ENCODE data around the gene SLC6A17.

Gene SLC6A17

DNA sequence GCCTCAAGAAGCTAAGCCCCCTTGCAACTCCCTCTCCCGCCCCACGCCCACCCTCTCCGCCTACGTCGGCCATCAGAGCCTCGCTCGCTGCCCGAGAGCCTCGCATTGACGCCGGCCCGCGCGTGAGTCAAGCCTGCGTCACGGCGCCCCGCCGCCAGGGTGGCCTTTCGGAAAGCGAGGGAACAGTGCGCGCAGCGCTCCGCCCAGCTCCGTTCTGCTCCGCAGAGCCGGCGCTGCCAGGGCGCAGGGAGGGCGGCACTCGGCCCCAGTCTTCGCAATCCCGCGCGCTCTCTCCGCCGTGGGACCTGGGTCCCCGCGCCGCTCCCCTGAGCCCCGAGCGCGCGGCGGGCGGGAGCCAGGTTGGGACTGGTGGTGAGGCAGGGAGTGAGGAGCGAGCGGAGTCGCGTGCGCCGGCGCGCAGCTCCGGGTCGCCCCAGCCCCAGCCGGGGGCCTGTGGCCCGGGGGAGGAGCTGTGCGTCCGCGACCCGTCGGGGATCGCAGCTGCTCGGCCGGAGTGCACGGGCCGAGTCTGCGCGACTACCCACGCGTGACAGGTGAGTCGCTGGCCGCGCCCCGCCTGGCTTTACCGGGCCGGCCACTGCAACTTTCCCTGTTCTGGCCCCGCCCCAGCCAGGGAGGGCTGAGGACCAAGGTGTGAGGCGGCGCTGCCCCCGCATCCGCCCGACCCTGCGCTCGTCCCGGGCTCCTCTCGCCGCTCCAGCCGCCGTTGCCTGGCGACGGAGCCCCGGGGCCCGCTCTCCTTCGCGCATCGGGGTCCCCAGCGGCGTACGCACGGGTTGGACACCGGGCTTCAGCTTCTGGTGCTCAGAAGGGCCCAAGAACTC, at the start of gene SLC6A17:
Gene SLC6A17, plus strand, starts transcription at position 165 of the 845 bp plus-strand sequence. CDS start 16,436 bp downstream, outside the sequence.
- no peak for DNase-seq (ENCODE audit: low read depth, low spot score)
- TF ChIP-seq FOXP2 (optimal IDR thresholded peaks at IDR 0.05; ENCODE audit: control extremely low read depth, extremely low read length, insufficient read depth) (no peak), EZH2 (IDR thresholded peaks at IDR 0.05) (no peak), POLR2AphosphoS5 (IDR thresholded peaks at IDR 0.05; ENCODE audit: borderline replicate concordance, low read depth, low read length) (no peak)
- Histone ChIP-seq H3K27ac (no peak within 1 kb of the TSS), H3K36me3 (ENCODE audit: insufficient read depth, low read length) (no peaks in the 10 kb centered on the region), H3K9ac (ENCODE audit: insufficient read length) (no peak within 1 kb of the TSS), H3K9me3 (ENCODE audit: low read depth, low read length) (no peaks in the 10 kb centered on the region), H3K4me3 (no peak within 1 kb of the TSS)

GRCh38 chr1:110102081-110102480, 48.2 kb upstream of the SLC6A17 start:
- Histone ChIP-seq H3K9me3 (ENCODE audit: low read depth, low read length) (no peaks in the 10 kb centered on the region), H3K27ac (no peak overlapping the region), H3K9ac (ENCODE audit: insufficient read length) (no peak overlapping the region), H3K36me3 (ENCODE audit: insufficient read depth, low read length) (no peaks in the 10 kb centered on the region), H3K4me3 (no peak overlapping the region)
- DNase-seq (ENCODE audit: low read depth, low spot score): no peak
- no peak for TF ChIP-seq EZH2 (IDR thresholded peaks at IDR 0.05)
- no peak for TF ChIP-seq FOXP2 (optimal IDR thresholded peaks at IDR 0.05; ENCODE audit: control extremely low read depth, extremely low read length, insufficient read depth)
- no peak for TF ChIP-seq POLR2AphosphoS5 (IDR thresholded peaks at IDR 0.05; ENCODE audit: borderline replicate concordance, low read depth, low read length)

GRCh38 chr1:110106013-110106941, 44.0 kb upstream of the SLC6A17 start:
- no peak for DNase-seq (ENCODE audit: low read depth, low spot score)
- no peak overlapping the region for H3K27ac ChIP-seq
- H3K9ac ChIP-seq (ENCODE audit: insufficient read length): no peak overlapping the region
- TF ChIP-seq POLR2AphosphoS5 (IDR thresholded peaks at IDR 0.05; ENCODE audit: borderline replicate concordance, low read depth, low read length) (no peak), FOXP2 (optimal IDR thresholded peaks at IDR 0.05; ENCODE audit: control extremely low read depth, extremely low read length, insufficient read depth) (no peak), EZH2 (IDR thresholded peaks at IDR 0.05) (no peak)
- no peaks in the 10 kb centered on the region for H3K9me3 ChIP-seq (ENCODE audit: low read depth, low read length)
- no peak overlapping the region for H3K4me3 ChIP-seq
- H3K36me3 ChIP-seq (ENCODE audit: insufficient read depth, low read length): no peaks in the 10 kb centered on the region

DNA sequence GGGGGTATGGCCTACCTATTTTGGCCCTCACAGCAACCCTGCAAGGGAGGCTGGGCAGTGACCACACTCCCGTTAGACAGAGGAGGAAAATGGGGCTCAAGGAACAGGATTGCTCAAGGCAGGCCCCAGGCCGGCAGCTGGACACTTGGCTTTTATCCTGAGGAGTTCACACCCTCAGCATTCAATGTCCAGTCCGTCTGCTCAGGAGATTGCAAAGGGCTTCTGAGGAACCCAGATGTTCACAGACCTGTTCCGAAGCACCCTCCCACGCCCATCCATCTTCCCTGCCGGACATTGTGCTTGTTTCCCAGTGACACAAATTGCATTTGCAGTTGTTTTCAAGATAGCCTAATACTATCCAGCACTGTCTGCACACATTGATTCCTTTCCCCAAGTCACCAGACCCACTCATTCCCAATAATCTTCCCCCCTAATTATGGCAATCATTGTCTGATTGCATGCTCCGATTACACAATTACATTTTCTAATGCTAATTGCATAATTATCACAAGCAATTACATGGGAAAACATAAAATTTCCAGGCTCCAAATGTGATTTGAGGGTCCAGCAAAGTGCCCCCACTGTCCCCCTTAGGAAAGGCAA, 42.3 kb upstream of the SLC6A17 start:
- Histone ChIP-seq H3K36me3 (ENCODE audit: insufficient read depth, low read length) (no peaks in the 10 kb centered on the region), H3K27ac (no peak overlapping the region), H3K9ac (ENCODE audit: insufficient read length) (no peak overlapping the region), H3K9me3 (ENCODE audit: low read depth, low read length) (no peaks in the 10 kb centered on the region), H3K4me3 (no peak overlapping the region)
- no peak for TF ChIP-seq EZH2 (IDR thresholded peaks at IDR 0.05)
- no peak for TF ChIP-seq FOXP2 (optimal IDR thresholded peaks at IDR 0.05; ENCODE audit: control extremely low read depth, extremely low read length, insufficient read depth)
- TF ChIP-seq POLR2AphosphoS5 (IDR thresholded peaks at IDR 0.05; ENCODE audit: borderline replicate concordance, low read depth, low read length): no peak
- no peak for DNase-seq (ENCODE audit: low read depth, low spot score)

DNA sequence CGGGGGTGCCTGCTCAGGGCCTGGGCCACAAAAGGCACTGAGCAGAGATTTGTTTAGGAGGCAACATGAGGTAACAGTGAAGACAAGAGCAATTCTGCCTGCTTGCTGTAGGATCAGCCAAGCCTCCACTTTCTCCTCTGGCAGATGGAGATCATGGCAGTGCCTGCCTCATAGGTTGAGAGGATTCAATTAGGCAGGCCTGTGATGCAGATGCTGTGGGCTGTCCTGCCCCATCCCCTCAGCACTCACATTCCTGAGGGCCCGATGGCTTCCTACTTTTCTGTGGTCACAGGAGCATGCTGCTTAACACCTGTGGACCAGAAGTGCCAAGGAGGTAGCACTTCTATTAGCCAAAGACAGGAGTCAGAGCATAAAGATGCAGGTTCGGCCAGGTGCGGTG, 39.2 kb upstream of the SLC6A17 start:
- H3K9me3 ChIP-seq (ENCODE audit: low read depth, low read length): no peaks in the 10 kb centered on the region
- no peak overlapping the region for H3K27ac ChIP-seq
- no peak for TF ChIP-seq FOXP2 (optimal IDR thresholded peaks at IDR 0.05; ENCODE audit: control extremely low read depth, extremely low read length, insufficient read depth)
- TF ChIP-seq POLR2AphosphoS5 (IDR thresholded peaks at IDR 0.05; ENCODE audit: borderline replicate concordance, low read depth, low read length): no peak
- no peak for TF ChIP-seq EZH2 (IDR thresholded peaks at IDR 0.05)
- no peak overlapping the region for H3K9ac ChIP-seq (ENCODE audit: insufficient read length)
- DNase-seq (ENCODE audit: low read depth, low spot score): no peak
- H3K36me3 ChIP-seq (ENCODE audit: insufficient read depth, low read length): no peaks in the 10 kb centered on the region
- H3K4me3 ChIP-seq: no peak overlapping the region

DNA sequence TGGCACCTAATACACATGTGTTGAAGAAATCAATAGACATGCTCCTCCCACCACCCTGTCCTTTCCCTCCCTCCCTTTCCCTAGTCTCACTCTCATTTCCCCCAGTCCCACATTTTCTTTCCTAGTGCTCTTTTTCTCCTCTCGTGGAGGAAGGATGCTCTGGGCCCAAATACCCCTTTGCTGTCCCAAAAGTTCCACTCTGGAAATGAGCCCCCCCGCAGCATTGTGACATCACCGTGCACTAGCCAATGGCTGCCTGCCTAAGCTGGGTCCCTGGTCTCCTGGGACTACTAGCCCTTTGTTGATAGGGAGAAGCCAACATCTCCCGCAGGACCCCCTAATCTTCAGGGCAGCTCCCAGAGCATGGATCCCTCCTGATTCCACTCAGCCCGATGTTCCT, 38.2 kb upstream of the SLC6A17 start, which contains the start of gene UBL4B:
Gene UBL4B, plus strand, starts transcription at position 301 of the 400 bp plus-strand sequence. Its CDS starts 92 bp downstream, at position 393.
- DNase-seq (ENCODE audit: low read depth, low spot score): no peak
- H3K9ac ChIP-seq (ENCODE audit: insufficient read length): no peak within 1 kb of the TSS
- no peak within 1 kb of the TSS for H3K27ac ChIP-seq
- no peak within 1 kb of the TSS for H3K4me3 ChIP-seq
- H3K36me3 ChIP-seq (ENCODE audit: insufficient read depth, low read length): no peaks in the 10 kb centered on the region
- TF ChIP-seq POLR2AphosphoS5 (IDR thresholded peaks at IDR 0.05; ENCODE audit: borderline replicate concordance, low read depth, low read length) (no peak), EZH2 (IDR thresholded peaks at IDR 0.05) (no peak), FOXP2 (optimal IDR thresholded peaks at IDR 0.05; ENCODE audit: control extremely low read depth, extremely low read length, insufficient read depth) (no peak)
- H3K9me3 ChIP-seq (ENCODE audit: low read depth, low read length): no peaks in the 10 kb centered on the region

- Histone ChIP-seq H3K4me3 (no peak overlapping the region), H3K9ac (ENCODE audit: insufficient read length) (no peak overlapping the region), H3K27ac (no peak overlapping the region)
Measured at GRCh38 chr1:110112656-110113055, 37.6 kb upstream of the SLC6A17 start.

More at GRCh38 chr1:110112656-110113055, 37.6 kb upstream of the SLC6A17 start:
- Histone ChIP-seq H3K36me3 (ENCODE audit: insufficient read depth, low read length) (no peaks in the 10 kb centered on the region), H3K9me3 (ENCODE audit: low read depth, low read length) (no peaks in the 10 kb centered on the region)
- no peak for DNase-seq (ENCODE audit: low read depth, low spot score)
- TF ChIP-seq FOXP2 (optimal IDR thresholded peaks at IDR 0.05; ENCODE audit: control extremely low read depth, extremely low read length, insufficient read depth) (no peak), EZH2 (IDR thresholded peaks at IDR 0.05) (no peak), POLR2AphosphoS5 (IDR thresholded peaks at IDR 0.05; ENCODE audit: borderline replicate concordance, low read depth, low read length) (no peak)

Measured in SK-N-MC (cell line).